Motor neuron (in vitro differentiated cells): ENCODE measurements around the gene PRDM16. TPM values are rescaled to one million over a fixed set of nuclear protein-coding genes. Genes with fewer than 3 reads are reported as not detected.
A peak's percentile ranks its signal among the peaks of the same experiment; 100 is the strongest.

Experiments
- ATAC-seq, 8 experiments: fragments of 200-7000 bp; cut with Tn5 transposase; replicated peaks in 6 of 8; 2 replicates each; pipeline ENCODE4 v1.8.0; 2021; ENCODE audit warnings: mild to moderate bottlenecking in 8 of 8, moderate library complexity in 8 of 8
- H3K27ac ChIP-seq, 2 donors: fragments of 250-450 bp; sonication (Bioruptor Pico); 2 replicates each; pipeline ENCODE4 v1.9.0; 2021; ENCODE audit warnings: antibody characterized with exemption in 2 of 2, mild to moderate bottlenecking in 2 of 2, moderate library complexity in 1 of 2
- H3K4me1 ChIP-seq, 2 donors: fragments of 250-450 bp; sonication (Bioruptor Pico); replicated peaks in 1 of 2; 2 replicates each; pipeline ENCODE4 v1.6.1; 2021; ENCODE audit warnings: antibody characterized with exemption in 2 of 2, mild to moderate bottlenecking in 2 of 2, moderate library complexity in 1 of 2
- H3K4me3 ChIP-seq, 5 donors: fragments of 250-450 bp; sonication (Bioruptor Pico); 2 replicates each; pipeline ENCODE4 v1.9.0; 2021; ENCODE audit warnings: antibody characterized with exemption in 5 of 5, mild to moderate bottlenecking in 5 of 5, moderate library complexity in 4 of 5
- WGBS, 10 experiments: fragments of 450-650 bp; shearing (Covaris generic); methylation state at CpG; one replicate each; pipeline ENCODE4 v1.0.0; 2022; 5-methylcytosine and 5-hydroxymethylcytosine counted together
- in situ Hi-C, 9 experiments: fragments of 400-800 bp; cut with MboI; loops; one replicate each; pipeline ENCODE4 v1.15.0; 2021; ENCODE audit warnings: low sequenced_read_pairs in 9 of 9, low pct_unique_long_range_greater_than_20kb in 2 of 9; ENCODE audit not compliant: unreplicated experiment in 9 of 9
- total RNA-seq, 8 experiments: library from RNA; unstranded; fragments of 300-600 nt; gene quantifications; 2 replicates each; pipeline versions ENCODE4 v1.2.3 to v1.2.4, GENCODE V29; 2022

Gene PRDM16
- total RNA-seq, 8 experiments from 2014 or later = 0.18 to 2.9 (median 0.42) TPM

DNA sequence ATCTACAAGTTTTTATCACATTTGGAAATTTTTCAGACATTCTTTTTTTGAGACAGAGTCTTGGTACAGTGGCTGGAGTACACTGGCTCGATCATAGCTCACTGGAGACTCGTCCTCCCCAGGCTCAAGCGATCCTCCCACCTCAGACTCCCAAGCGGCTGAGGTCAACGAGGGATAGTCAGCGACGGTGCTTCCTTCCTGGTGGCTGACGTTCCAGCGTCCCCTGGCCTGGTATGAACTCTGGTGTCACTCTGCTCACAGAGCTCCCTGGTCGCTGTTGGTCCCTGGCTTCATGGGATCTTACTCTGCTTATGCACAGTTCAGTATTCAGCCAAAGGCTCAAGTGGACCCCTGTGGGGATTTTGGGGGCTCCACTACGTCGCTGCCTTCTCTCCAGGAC, 382.0 kb downstream of the PRDM16 start:
- in situ Hi-C loops = loop anchor here in 1 of 9 experiments (10.0 kb wide), 1 partner anchor 174 kb away; the partner anchor contains the start of gene TPRG1L
- no peak for ATAC-seq
- no peak overlapping the region for H3K4me3 ChIP-seq
- WGBS, 10 experiments = 47 to 70% (median 58%) methylated on average over 1 to 12 of the region's 12 CpGs; no CpG with 5 or more reads in 2 of the 10 experiments
- H3K27ac ChIP-seq = no peak overlapping the region
- peaks cover 4 to 13% of the 10 kb centered on the region in 2 donors for H3K4me1 ChIP-seq

DNA sequence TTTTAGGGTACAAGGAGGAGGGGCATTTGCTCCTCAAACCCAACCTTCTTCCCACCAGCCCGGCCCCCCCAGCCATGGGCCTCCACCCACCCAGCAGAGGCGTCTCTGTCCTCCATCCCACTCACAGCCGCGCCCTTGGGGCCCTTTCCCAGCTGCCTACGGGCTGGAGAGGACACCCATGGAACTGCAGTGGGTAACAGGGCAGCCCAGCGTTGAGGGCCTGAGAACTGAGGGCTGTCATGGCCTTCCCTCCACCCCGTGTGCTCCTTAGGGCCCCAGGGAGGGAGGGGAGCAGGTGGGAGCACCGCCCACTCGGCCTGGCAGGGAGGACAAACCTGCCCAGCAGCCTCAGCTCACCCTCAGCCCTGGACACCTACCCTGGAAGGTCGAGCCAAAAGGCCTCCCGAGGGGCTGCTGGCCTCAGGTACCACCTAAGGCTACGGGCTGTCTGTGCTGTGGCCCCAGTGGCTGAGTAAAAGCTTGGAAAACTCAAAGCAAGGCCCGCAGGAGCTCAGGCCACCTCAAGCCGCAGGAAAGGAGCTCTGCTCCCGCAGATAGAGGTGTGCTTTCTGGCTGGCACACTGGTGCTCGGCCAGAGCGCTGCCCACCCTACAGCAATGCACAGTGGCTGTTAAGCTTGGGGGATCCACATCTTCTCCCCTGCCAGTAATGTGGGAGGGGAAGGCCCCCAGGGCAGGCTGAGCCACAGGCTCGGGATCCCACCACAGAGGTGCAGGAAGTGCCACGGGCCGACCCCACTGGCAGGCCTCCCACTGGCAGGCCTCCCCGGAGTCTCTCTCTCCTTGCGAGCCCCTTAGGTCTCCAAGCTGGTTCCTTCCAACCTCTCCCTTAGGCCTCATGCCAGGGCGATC, 383.2 kb downstream of the PRDM16 start:
- Histone ChIP-seq H3K27ac (no peak overlapping the region), H3K4me1 (peaks cover 4 to 13% of the 10 kb centered on the region in 2 donors), H3K4me3 (no peak overlapping the region)
- ATAC-seq = no peak
- in situ Hi-C loops = loop anchor here in 1 of 9 experiments (10.0 kb wide), 1 partner anchor 173 kb away; the partner anchor contains the start of gene TPRG1L
- WGBS, 10 experiments = 55 to 97% (median 60%) methylated on average over 4 to 6 of the region's 23 CpGs; no CpG with 5 or more reads in 7 of the 10 experiments

DNA sequence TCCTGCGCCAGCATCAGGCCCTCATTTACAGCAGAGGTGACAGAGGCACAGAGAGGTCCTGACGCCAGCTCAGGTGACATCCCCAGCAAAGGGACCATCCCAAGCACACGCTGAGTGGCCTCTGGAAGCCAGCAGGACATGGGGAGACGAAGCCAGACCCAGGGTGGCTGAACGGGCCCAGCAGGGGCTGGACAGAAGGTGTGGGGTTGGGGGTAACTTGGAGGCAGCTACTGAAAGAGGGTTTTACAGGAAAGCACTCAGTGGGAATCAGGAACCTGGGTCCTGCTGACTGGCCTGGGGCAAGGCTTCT, 383.8 kb downstream of the PRDM16 start:
- no peak for ATAC-seq
- peaks cover 4 to 16% of the 10 kb centered on the region in 2 donors for H3K4me1 ChIP-seq
- no peak overlapping the region for H3K4me3 ChIP-seq
- in situ Hi-C loops = loop anchor here in 1 of 9 experiments (10.0 kb wide), 1 partner anchor 172 kb away; the partner anchor contains the start of gene TPRG1L
- no peak overlapping the region for H3K27ac ChIP-seq
- 33% methylated on average over 5 of the region's 5 CpGs; no CpG with 5 or more reads in 9 of the 10 experiments for WGBS, 10 experiments

DNA sequence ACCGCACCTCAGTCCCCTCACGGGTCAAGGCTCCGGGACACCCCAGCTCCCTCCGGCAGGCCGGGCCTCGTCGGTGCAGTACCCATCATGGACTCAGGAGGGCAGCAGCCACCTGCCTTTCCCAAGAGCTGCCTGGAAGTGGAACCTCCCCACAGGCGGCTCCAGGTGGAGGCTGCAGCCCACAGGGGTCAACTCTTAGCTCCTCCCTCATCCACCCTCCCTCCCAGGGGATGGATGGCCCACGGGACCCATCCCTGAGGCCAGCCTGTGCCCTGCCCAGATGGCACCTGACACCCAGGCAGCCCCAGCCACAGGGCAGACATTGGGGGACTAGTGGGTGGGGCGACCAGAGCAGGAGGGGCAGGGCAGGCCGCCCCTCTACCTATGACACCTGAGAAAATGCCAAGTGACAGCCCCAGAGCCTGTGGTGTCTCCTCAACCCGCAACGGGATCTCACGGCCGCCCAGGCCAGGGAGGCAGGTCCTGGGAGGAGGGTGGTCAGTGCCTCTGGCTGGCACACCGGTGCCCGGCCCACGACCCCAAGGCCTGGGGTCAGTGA, 384.3 kb downstream of the PRDM16 start:
- ATAC-seq = peak; percentile 53 to 78 (median 65)
- 33 to 40% methylated on average over 4 to 12 of the region's 18 CpGs; no CpG with 5 or more reads in 8 of the 10 experiments for WGBS, 10 experiments
- H3K4me3 ChIP-seq = no peak overlapping the region
- H3K27ac ChIP-seq = no peak overlapping the region
- in situ Hi-C loops = loop anchor here in 1 of 9 experiments (10.0 kb wide), 1 partner anchor 172 kb away; the partner anchor contains the start of gene TPRG1L
- H3K4me1 ChIP-seq = peaks cover 8 to 20% of the 10 kb centered on the region in 2 donors

DNA sequence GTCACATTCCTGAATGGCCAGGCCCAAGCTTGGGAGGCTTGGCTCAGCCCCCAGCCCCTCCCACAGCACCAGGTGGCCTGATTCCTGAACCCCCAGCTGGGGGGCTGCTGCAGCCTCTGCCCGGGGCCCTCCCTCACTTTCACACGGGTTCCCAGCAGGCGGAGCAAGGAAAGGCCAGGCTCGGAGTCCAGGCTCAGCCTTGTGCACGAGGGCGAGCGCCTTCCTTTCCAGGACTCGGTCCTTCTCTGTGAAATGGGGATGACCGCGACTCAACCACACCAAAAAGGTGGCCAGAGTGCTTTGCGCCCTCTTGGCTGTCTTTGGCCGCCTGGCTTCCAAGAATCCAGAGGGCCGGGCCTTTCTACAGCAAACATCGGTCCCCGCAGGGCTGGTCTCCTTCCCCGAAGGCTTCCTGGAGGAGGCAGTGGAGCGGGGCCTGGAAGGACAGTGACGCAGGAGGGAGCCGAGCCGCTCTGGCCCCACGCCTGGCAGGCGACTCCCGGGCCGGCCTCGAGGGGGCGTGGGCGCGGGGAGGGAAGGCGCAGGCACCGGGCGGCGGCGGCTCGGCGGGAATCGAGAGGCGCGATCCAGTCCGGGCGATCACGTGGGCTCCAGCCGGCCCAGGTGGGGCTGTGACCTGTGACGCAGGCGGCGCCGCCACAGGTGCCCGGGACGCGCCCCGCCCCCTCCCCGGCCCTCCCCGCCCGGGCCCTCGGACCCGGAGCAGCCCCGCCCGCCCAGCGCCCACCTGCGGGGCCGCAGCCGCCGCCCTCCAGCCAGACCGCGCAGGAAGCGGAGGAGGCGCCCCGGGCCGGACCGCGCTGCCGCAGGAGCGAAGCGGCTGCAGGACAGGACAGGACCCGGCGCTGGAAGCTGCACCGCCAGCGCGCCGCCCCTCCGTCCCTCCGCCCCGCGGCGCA, 385.1 kb downstream of the PRDM16 start, which contains the start of gene ARHGEF16:
ARHGEF16 (plus strand) TSS at position 775 of the 920 bp plus-strand sequence. CDS start 8,420 bp downstream, outside the sequence.
- Histone ChIP-seq H3K27ac (peak within 1 kb of the TSS in 1 of 2 donors; percentile 34), H3K4me1 (peaks cover 11 to 26% of the 10 kb centered on the region in 2 donors), H3K4me3 (peak within 1 kb of the TSS; percentile 34 to 69 (median 47))
- 38 to 66% (median 49%) methylated on average over 6 to 10 of the region's 84 CpGs; no CpG with 5 or more reads in 7 of the 10 experiments for WGBS, 10 experiments
- peak; percentile 74 to 85 (median 77) for ATAC-seq
- in situ Hi-C loops = loop anchor here in 1 of 9 experiments (10.0 kb wide), 1 partner anchor 171 kb away; the partner anchor contains the start of gene TPRG1L

DNA sequence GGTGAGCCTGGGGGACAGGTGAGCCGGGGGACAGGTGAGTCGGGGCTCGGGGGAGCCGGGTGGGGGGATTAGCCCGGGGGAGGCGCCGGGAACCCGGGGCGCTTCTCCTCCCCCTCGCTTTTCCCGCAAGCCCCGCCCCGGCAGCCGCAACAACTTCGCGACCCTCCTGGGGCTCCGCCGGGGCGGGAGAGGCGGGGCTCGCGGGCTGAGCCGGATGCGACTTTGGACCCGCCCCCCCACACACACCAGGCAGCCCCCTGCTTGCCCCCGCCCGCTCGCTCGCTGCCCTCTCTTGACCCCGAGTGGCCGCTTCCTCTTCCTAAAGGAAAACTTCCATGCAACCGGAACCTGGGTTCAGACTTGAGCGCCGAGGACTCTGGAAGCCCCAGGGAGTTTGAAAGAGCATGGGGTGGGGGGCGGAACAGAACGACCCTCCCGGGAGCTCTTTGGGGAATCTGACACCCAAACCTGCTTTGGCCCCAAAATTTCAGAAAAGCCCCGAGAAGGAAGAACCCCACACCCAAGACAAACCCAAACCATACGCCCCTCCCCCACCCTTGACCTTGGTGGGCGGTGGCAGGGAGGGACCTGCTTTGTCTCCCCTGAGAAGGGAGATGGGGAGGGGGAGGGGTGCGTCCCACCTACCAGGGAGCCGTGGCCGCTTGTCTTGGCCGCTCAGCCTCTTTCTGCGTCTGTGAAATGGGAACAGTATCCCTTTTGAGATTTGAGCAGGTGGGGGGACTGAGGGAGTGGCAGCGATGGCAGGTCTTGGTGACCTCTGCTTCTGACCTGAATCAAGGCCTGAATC, 386.0 kb downstream of the PRDM16 start:
- ATAC-seq = peak in 6 of 8 experiments; percentile 3 to 31 (median 18)
- in situ Hi-C loops = loop anchor here in 1 of 9 experiments (10.0 kb wide), 1 partner anchor 170 kb away; the partner anchor contains the start of gene TPRG1L
- H3K4me1 ChIP-seq = peaks cover 17 to 35% of the 10 kb centered on the region in 2 donors
- WGBS, 10 experiments = 100% methylated on average over 1 of the region's 46 CpGs; no CpG with 5 or more reads in 9 of the 10 experiments
- peak overlapping the region; percentile 34 to 69 (median 47) for H3K4me3 ChIP-seq
- peak overlapping the region in 1 of 2 donors; percentile 34 for H3K27ac ChIP-seq

DNA sequence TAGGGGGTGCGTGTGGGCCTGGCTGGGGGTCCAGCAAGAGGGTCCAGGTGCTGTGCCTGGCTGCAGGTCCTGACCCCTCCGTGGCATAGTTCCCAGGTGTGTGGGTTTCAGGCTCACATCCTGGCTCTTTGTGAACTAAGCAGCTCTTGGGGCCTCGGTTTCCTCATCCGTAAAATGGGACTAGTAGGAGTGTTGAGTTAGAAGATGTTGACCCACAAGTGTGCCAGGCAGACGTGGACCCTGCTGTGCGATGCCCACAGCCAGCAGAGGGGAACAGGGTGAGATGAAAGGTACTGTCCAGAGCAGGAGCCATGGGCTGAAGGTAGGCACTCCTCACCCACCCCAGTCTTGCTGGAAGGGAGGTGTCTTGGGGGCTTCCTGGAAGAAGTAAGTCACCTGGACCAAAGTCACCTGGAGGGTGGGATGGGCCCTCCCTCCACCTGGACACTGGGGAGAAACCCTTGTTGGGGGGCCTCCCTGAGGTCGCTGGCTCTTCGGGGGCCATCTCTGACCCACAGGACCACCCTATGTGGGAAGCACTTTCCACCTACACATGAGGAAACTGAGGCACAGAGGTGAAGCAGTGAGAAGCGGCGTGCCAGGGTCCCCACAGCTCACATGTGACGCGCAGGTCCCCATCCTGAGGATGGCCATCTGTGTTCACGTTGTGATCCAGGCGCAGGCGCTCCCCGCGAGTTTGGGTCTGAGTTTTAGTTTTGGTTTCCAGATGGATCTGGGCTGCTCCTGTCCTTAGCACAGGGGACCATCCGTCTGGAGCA, 386.9 kb downstream of the PRDM16 start:
- Histone ChIP-seq H3K27ac (no peak overlapping the region), H3K4me3 (peak overlapping the region in 1 of 5 donors; percentile 69), H3K4me1 (peaks cover 22 to 41% of the 10 kb centered on the region in 2 donors)
- in situ Hi-C loops = loop anchor here in 1 of 9 experiments (10.0 kb wide), 1 partner anchor 169 kb away; the partner anchor contains the start of gene TPRG1L
- WGBS, 10 experiments = 73 to 99% (median 90%) methylated on average over 5 to 11 of the region's 18 CpGs; no CpG with 5 or more reads in 5 of the 10 experiments
- no peak for ATAC-seq

DNA sequence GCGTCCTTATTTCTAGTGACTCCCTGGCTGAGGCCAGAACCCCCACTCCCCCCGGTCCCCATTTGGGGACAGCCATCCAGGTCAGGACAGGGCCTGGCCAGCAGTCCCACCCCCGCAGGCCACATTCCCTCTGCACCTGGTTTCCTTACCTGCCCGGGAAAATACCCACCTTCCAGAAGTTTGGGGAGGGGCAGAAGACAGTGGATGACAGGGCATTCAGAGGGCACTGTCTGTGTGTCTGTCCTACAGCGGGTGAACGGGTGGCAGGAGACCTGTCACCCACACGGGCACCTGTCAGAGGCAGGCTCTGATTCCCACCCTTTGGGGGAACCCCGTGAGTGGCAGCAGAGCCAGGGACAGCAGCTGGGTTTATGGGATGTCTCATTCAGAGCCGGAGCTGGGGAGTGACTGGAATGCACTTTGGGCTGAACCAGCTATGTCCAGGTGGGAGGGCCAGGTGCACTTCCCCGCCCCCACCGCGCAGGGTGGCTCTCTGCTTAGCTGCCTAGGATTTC, 387.5 kb downstream of the PRDM16 start:
- 71 to 90% (median 72%) methylated on average over 4 to 7 of the region's 12 CpGs; no CpG with 5 or more reads in 7 of the 10 experiments for WGBS, 10 experiments
- in situ Hi-C loops = loop anchor here in 1 of 9 experiments (10.0 kb wide), 1 partner anchor 168 kb away; the partner anchor contains the start of gene TPRG1L
- no peak for ATAC-seq
- Histone ChIP-seq H3K27ac (no peak overlapping the region), H3K4me1 (peaks cover 22 to 42% of the 10 kb centered on the region in 2 donors), H3K4me3 (no peak overlapping the region)

DNA sequence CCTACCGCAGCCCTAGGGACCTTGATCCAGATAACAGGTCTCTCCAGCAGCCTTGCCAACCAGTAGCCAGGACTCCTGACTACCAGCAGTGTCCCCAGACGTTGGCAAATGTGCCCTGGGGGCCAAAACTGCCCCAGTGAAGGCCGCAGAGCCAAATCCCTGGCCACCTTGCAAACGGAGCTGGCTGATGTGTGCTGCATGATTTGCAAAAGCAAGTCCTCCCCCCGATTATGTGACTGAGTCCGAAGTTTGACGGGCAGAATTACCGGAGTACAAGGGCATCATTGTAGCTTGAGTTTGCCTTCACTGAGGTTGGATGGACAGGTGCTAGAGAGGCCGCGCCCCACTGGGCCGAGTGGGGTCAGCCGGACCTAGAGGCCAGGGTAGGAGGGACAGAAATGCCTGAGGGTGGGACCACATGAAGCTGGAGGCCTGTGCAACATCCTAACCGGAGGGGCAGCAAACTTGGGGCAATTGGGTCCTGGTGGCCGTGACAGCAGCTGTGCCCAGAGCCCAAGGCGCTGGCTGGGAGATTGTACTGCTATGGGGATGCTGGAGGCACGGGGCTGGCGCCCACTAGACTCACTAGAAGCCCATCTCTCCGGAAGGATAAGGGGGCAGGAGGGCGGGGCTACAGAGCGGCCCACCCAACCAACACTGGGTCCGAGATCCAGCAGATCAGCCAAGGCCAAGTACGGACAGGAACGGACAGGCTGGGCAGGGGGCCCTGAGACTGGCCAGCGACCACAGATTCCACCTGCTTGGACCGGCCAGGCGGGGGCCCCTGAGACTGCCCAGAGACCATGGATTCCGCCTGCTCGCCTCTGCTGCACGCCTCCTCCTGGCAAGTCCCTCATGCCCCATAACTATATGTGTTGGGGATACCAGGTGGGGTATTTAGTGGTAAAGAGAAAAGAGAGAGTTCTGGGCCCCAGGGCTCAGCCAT, 388.2 kb downstream of the PRDM16 start:
- in situ Hi-C loops = loop anchor here in 1 of 9 experiments (10.0 kb wide), 1 partner anchor 168 kb away; the partner anchor contains the start of gene TPRG1L
- no peak overlapping the region for H3K27ac ChIP-seq
- no peak overlapping the region for H3K4me3 ChIP-seq
- peaks cover 22 to 42% of the 10 kb centered on the region in 2 donors for H3K4me1 ChIP-seq
- no peak for ATAC-seq
- WGBS, 10 experiments = 0 to 100% (median 87%) methylated on average over 1 to 14 of the region's 29 CpGs; no CpG with 5 or more reads in 3 of the 10 experiments
